AML-193 (cell line): ENCODE measurements around the gene USP24.
"Not testable (repeated sequence)": the region's sequence is repeated elsewhere in the genome, so short reads cannot be mapped to it uniquely, and the experiment has no call there.

Source experiments
- DNase-seq, 2 experiments: peaks; one replicate each; lab custom pipeline; 2025; lab: John Stamatoyannopoulos, UW

The USP24 gene

DNA sequence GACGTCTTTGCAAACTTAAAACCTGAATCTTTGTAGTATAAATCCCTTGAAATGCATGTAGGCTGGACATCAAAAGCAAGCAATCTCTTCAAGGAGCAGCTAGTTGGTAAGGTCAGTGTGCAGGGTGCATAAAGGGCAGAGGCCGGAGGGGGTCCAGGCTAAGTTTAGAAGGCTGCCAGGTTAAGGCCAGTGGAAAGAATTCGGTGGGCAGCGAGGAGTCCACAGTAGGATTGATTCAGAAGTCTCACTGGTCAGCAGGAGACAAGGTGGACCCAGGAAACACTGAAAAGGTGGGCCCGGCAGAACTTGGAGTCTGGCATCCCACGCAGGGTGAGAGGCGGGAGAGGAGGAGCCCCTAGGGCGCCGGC is 176.2 kb downstream of the USP24 start:
- no peak for DNase-seq

DNA sequence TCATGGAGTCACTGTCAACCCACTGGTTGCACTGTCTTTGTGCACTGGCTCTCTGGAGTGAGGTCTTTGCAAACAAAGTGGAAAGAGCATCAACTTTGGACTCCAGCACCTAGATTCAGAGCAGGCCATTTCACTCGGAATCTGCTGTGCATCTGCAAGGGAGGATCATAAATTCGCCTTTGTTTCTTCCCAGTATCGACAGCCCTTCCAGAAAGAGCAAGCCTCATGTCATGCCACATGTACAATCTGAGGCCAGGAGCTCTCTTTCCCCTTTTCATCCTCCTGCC is 176.7 kb downstream of the USP24 start:
- no peak for DNase-seq

DNA sequence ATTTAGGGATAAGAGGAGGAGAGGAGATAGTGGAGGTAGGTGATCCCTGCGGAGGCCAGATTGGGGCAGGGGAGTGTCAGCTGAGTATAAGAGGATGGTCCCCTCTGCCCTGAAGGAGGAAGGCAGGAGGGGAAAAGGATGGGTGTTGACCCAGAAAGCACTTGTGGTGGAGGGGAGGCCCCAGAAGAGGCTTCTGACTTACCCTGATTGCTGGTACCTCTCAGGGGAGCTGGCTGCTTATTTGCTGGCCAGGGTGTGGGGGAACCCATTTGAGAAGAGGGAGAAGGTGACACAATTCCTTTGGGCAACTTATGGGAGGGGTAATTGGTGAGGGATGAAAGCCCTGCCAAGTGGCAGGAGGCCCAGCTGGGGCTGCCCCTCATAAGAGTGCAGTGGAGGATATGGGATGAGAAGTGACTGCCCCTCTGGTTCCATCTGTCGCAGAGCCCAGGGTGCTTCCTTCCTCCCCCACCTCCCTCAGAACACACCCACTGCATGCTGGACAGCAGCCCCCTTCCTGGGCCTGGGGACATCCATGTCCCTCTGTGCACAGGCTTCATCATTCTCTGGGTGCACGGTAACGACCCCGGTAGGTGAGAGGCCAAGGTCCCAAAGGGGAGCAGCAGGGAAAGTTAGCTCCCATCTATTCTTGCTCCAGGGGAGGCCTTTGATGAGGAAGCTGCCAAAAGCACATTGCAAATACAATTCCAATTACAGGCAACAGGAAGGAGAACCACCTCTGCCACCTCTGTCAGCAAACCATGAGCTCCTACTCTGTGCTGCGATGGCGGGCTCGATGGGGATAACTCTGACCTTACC is 177.2 kb downstream of the USP24 start:
- no peak for DNase-seq

DNA sequence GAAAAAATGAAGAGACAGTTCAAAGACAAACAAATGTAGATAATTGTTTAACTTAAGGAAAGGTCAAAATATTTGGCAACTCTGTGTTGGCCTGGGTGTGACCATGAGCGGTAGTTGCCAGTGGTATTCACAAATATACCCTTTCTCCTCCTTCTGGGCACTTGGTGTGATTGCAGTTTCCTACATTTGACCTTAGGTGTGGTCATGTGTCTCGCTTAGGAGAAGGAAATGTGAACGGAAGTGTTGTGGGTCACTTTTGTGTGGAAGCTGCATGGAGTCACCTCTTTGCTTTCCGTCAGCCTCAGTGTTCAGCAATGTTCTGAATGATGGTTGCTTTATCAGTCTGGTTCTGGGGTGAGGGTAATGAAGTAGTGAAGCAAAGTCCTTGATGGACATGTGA is 179.3 kb downstream of the USP24 start:
- peak; percentile 56 to 72 for DNase-seq

DNA sequence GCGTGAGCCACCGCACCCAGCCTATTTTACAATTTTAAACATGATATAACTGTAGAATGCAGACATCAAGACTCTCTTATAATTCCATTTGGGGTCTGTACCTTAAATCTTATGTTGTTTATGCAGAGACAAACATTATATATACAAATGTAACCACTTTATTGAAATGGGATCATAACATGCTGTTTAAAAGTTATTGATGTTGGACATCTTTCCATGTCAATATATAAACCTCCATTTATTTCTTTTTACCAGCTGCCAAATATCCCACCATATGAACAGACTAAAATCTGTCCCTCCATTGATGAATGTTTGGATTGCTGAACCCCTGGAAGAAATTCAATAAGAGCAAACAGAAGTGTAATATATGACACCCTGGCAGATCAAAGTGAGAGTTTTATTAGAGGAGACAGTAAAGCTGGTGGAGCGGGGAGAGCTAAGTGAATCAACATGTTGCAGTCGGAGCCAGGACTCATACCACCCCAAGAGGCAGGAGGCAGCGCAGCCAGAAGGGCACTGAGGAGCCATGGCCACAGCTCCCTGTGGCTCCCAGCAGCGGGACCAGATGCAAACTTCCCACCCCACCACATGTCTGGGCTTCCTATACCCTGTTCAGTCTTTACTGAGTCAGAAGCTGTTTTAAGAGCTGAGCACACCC is 180.6 kb downstream of the USP24 start:
- DNase-seq: no peak

DNA sequence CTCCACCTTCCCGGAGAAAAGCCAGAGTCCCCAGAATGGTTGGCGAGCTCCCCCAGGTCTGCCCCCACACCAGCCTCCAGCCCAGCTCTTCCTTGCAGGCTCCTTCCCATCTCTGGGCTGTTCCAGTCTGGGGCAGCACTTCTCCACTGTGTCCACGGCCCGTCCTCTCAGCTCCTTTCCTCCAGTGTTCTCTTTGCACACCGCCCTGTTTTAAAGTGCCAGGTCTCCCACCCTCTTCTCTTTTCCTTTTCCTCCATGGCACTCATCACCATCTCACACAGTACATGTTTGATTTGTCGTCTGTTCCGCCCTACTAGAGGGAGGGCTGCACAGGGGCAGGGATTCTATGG is 181.9 kb downstream of the USP24 start:
- DNase-seq: no peak

DNA sequence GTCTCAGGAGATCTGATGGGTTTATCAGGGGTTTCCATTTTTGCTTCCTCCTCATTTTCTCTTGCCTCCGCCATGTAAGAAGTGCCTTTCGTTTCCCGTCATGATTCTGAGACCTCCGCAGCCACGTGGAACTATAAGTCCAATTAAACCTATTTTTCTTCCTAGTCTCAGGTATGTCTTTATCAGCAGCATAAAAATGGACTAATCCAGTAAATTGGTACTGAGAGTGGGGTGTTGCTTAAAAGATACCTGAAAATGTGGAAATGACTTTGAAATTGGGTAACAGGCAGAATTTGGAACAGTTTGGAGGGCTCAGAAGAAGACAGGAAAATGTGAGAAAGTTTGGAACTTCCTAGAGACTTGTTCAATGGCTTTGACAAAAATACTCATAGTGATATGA is 184.1 kb downstream of the USP24 start:
- DNase-seq: not testable (repeated sequence)

DNA sequence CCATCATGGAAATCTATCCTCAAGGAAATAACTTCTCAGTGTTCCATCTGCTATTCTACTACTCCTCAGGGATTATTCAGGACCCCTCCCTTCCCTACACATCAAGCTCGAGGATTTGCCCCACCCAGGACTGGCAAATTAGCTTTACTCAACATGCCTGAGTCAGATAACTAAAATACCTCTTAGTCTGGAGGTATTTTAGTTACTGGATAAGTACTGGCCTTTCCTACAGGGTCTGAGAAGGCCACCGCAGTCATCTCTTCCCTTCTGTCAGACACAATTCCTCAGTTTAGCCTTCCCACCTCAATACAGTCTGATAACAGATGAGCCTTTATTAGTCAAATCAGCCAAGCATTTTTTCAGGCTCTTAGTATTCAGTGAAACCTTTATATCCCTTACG is 188.5 kb downstream of the USP24 start:
- DNase-seq: not testable (repeated sequence)

DNA sequence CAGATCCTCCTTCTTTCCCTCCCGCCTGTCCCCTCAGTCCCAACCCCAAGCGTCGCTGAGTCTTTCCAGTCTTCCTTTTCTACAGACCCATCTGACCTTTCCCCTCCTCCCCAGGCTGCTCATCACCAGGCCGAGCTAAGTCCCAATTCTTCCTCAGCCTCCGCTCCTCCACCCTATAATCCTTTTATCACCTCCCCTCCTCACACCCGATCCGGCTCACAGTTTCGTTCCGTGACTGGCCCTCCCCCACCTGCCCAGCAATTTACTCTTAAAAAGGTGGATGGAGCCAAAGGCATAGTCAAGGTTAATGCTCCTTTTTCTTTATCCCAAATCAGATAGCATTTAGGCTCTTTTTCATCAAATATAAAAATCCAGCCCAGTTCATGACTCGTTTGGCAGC is 191.0 kb downstream of the USP24 start:
- DNase-seq: not testable (repeated sequence)

DNA sequence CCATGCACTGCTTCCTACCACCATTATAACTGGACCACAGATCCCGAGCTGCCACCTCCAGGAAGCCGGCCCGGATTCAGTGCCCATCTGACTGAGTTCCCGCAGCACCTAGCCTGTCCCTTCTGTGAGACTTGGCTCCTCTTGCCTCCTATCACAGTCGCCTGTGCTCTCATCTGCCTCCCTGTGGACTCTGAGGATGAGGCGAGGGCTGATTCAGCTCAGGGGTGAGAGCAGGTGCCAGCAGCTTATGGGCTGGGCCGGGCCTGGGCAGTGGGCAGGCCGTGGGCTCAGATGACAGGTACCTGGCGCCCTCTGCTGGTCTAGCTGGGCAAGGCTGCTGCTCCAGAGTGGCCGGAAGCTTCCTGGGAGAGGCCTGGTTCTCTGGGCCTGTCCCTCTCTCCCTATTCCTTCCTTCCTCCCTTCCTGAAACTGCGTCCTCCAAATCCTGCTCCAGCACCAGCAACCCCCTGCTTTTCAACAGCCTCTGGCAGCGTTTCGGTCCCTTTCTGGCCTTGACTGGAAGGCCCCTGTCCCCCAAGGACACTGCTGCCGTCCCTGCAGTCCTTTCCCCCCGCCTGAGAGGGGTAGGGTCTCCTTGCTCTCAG is 193.1 kb downstream of the USP24 start:
- DNase-seq: peak; percentile 38 to 47

DNA sequence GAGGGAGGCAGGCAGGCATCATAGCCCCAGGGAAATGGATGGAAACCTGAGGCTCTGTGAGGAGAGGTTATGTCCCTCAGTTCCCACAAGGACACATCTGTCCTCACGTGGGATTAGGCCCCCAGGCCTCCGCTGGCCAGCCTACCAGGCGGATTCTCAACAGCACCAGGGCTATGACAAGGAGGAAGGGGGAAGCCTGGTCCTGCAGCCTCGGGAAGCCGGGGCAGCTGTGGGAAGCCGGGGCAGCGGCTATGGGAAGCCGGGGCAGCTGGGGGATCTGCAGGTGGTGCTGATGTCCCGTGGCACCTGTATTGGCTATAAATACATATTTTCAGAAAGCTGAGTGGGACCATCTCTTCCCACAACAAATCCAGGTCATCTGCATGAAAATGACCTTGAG is 196.8 kb downstream of the USP24 start:
- DNase-seq: no peak
